BE2C (cell line): ENCODE data around the gene ATP2A1.
"Not testable (repeated sequence)": the region's sequence is repeated elsewhere in the genome, so short reads cannot be mapped to it uniquely, and the experiment has no call there.

ENCODE experiments used
- DNase-seq: peaks from one replicate; pipeline ENCODE4 v3.0.0-alpha.2; 2020
- H3K27me3 ChIP-seq: fragments of 250-450 bp; sonication (Bioruptor Pico); 2 replicates; pipeline ENCODE4 v1.5.1; 2020; ENCODE audit warnings: mild to moderate bottlenecking
- H3K36me3 ChIP-seq: fragments of 250-450 bp; sonication (Bioruptor Pico); 2 replicates; pipeline ENCODE4 v1.5.1; 2020; ENCODE audit warnings: mild to moderate bottlenecking
- H3K4me1 ChIP-seq: fragments of 250-450 bp; sonication (Bioruptor Pico); 2 replicates; pipeline ENCODE4 v1.5.1; 2020
- H3K4me3 ChIP-seq: 2 replicates; pipeline ENCODE4 v1.5.1; 2011; ENCODE audit warnings: low read depth, low read length
- H3K9me3 ChIP-seq: fragments of 250-450 bp; sonication (Bioruptor Pico); 2 replicates; pipeline ENCODE4 v1.5.1; 2020
- CTCF ChIP-seq: IDR thresholded peaks from 2 replicates; pipeline ENCODE4 v1.5.1; 2012; ENCODE audit warnings: mild to moderate bottlenecking, low read depth, low read length

Gene ATP2A1

GRCh38 chr16:28882551-28883160 is 4.4 kb downstream of the ATP2A1 start:
- H3K36me3 ChIP-seq, result no peaks in the 10 kb centered on the region
- no peak for DNase-seq
- no peak for TF ChIP-seq CTCF
- peaks cover 4% of the 10 kb centered on the region for H3K9me3 ChIP-seq
- no peaks in the 10 kb centered on the region for H3K4me1 ChIP-seq
- no peaks in the 10 kb centered on the region for H3K27me3 ChIP-seq
- no peak overlapping the region for H3K4me3 ChIP-seq

GRCh38 chr16:28883221-28883996 is 5.1 kb downstream of the ATP2A1 start:
- no peaks in the 10 kb centered on the region for H3K27me3 ChIP-seq
- no peak for TF ChIP-seq CTCF
- no peaks in the 10 kb centered on the region for H3K4me1 ChIP-seq
- H3K4me3 ChIP-seq, result no peak overlapping the region
- H3K36me3 ChIP-seq, result no peaks in the 10 kb centered on the region
- H3K9me3 ChIP-seq, result peaks cover 4% of the 10 kb centered on the region
- DNase-seq, result no peak

DNA sequence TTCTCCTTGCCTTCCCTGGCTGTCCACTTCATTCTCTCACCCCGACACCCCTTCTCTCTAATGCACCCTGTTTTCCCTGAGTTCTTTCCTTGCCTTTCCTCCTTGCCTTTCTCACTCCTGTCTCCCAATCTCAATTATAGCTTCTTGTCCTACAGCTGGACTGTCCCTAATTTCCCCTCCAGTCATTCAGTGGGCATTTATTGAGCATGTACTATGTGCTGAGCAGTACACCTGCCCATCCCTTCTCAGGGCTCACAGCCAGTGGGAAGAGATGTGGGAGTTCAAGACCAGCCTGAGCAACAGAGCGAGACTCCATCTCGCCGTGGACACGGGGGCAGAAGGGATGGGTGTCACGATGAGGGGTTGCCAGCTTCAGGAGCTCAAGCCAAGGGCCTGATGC is 5.8 kb downstream of the ATP2A1 start:
- H3K27me3 ChIP-seq, result no peaks in the 10 kb centered on the region
- TF ChIP-seq CTCF, result no peak
- H3K4me1 ChIP-seq, result no peaks in the 10 kb centered on the region
- DNase-seq, result no peak
- no peak overlapping the region for H3K4me3 ChIP-seq
- H3K36me3 ChIP-seq, result no peaks in the 10 kb centered on the region
- peaks cover 4% of the 10 kb centered on the region for H3K9me3 ChIP-seq

DNA sequence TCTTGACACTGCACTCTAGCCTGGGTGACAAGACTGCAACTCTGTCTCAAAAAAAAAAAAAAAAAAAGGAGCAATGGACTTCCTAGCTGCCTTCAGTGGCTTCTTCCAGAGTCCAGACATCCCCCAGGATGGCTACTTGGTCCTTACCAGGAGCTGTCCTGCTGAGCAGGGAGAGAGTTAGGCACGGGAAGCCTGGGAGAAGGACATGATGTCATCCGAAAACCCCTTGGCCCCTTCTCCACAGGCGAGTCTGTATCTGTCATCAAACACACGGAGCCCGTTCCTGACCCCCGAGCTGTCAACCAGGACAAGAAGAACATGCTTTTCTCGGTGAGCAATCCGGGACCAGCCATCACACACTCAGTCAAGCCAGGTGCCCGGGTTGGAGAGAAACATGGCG is 8.7 kb downstream of the ATP2A1 start:
- no peaks in the 10 kb centered on the region for H3K4me1 ChIP-seq
- no peaks in the 10 kb centered on the region for H3K27me3 ChIP-seq
- H3K4me3 ChIP-seq, result no peak overlapping the region
- H3K36me3 ChIP-seq, result no peaks in the 10 kb centered on the region
- TF ChIP-seq CTCF, result no peak
- DNase-seq, result no peak
- H3K9me3 ChIP-seq, result no peaks in the 10 kb centered on the region

DNA sequence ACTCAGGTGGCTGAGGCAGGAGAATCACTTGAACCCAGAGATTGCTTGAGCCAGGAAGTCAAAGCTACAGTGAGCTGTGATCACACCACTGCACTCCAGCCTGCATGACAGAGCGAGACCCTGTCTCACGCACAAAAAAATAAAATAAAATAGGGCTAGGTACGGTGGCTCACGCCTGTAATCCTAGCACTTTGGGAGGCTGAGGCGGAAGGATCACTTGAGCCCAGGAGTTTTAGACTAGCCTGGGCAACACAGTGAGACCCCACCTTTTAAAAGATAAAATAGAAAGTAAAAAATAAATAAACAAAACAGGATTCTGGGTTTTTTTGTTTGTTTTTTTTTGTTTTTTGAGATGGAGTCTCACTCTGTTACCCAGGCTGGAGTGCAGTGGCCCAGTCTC is 12.1 kb downstream of the ATP2A1 start:
- H3K36me3 ChIP-seq, H3K4me3 ChIP-seq, DNase-seq, H3K27me3 ChIP-seq, H3K9me3 ChIP-seq, H3K4me1 ChIP-seq: not testable (repeated sequence)

DNA sequence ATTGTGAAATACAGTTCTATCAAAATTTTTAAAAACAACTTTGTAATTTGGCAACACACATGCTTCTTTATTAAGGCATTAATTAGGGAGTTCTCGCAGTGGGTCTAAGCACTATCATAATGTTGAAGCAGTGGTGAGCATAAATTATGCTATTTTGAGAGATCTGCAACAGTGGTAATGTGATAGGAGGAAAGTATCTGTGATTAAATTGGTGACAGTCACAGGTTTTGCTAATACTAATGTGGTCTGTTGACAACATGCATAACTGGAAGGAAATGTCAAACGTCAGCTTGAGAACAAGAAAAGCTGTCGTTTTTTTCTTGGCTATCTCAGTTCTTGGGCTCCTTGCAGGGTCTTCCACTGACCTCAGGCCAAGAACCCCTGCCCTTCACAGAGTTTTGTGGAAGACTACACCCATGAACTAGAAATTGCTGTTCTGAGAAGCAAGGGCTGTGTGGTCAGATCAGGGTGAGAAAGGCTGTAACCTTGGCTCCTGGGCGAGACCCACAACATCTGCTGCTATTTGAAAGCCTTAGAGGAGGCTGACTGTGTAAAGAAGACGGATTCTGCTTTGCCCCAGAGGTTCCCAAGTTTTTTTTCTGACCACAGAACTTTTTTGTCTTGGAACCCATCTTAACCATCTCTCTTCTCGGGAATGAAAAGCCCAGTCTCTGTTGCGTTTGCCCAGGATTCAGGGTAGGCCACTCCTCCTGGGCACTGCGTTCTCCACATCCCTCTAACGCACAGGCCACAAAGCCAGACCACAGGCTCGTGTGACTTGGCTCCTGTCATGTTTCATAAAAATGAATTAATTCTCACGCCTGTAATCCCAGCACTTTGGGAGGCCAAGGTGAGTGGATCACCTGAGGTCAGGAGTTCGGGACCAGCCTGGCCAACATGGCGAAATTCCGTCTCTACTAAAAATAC is 13.9 kb downstream of the ATP2A1 start:
- Histone ChIP-seq H3K4me1 (no peaks in the 10 kb centered on the region), H3K36me3 (no peaks in the 10 kb centered on the region), H3K4me3 (no peak overlapping the region), H3K9me3 (no peaks in the 10 kb centered on the region), H3K27me3 (no peaks in the 10 kb centered on the region)
- no peak for TF ChIP-seq CTCF
- no peak for DNase-seq
